Activated CD4-positive, alpha-beta T cell treated with anti-CD3 and anti-CD28 coated beads for 4 hours (primary cell): ENCODE measurements around the gene BOD1L1.

Experiments
- DNase-seq, 2 donors: peaks; one replicate each; pipeline ENCODE4 v3.0.0-alpha.2; 2020

BOD1L1 gene

DNA sequence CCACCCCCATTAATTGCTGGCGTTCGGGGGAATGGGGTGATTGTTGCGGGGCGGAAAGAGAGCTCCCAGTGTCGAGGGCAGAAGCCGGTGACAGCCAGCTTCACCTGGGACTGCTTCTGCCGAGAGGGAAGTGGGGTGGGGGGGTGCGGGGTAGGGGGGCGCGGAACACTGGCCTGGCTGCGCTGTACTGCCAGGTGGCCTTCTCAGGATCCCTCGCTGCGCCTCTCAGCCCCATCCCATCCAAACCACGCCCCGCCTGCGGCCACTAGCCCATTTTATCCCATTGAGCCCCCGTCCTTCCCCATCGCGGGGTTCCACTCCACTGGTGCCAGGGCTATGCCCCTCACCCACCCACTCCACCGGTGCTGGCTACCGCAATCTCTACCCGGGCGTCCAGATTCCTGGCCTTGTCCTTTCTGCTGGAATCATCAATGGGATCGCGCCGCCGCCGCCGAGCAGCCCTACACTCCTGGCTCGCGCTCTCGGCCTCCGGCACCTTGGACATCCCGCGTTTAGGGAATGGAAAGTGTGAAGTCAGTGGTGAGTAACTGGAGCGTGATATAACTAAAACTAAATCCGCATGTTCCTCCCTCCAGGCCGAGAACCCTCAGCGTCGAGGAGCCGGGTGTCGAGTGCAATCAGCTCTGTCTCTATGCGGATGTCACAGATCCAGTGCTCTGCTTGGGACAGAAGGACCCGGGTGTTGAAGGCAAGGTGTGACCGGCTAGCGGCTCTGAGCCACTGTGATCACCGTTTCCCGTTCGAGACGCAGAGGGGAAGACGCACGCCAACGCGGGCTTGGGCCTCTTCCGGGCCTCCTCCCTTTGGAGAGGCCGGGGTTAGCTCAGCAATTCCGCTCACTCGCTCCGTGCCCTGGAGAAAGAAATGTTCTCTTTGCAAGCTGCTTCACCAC lies 103.7 kb downstream of the BOD1L1 start:
- no peak for DNase-seq

DNA sequence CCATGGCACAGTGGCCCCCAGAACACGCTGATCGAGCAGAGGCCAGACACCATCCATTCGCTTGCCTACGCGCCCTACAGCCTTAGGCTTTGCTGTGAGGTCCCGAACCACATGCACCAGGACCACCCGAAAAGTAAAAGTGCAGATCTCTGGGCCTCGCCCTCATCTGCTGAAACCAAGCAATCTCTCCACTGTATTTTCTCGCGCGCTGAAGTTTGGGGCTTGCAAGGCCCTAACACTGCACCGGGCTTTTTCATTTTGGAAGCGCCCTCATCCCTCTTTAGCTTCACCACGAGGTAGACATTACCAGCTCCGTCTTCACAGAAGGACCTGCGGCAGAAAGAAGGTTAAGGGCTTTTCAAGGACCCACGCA lies 104.4 kb downstream of the BOD1L1 start:
- DNase-seq = no peak

DNA sequence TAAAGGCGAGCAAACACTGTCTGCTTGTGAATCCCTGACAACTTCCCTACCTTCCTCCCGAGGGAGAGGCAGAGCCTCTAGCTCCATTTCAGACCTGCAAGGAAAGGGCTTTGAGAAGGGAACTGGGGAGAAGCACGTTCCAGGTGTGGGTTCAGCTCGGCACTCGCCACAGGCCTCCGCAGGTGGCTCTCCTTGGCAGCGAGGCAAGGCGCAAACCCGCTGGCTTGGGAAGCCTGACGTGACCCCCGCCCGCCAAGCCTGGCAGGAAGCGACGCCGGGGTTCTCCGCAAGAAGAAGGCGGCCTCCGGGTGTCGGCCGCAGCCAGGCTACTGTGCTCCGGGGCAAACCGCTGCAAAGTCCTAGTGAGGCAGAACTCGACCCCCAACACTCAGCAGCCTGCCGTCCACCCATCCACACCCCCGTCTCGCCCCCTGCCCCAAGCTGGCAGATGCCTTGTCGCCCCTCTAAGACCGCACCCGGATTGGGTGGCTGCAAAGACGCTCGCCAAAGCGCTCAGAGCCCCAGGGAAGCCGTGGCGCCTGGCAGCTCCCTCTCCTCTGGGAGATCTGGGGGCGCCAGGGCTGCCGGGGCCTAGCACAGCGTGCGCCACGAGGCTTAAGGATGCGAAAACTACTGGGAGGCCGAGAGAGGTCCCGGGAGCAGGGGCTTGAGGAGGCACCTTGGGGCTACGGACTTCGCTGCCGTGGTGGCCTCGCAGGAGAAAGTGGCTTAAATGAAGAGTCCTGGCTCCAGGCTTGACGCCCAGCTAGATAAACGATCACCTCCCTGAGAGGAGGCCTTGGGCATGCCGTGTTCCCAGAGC lies 105.0 kb downstream of the BOD1L1 start:
- DNase-seq = no peak

DNA sequence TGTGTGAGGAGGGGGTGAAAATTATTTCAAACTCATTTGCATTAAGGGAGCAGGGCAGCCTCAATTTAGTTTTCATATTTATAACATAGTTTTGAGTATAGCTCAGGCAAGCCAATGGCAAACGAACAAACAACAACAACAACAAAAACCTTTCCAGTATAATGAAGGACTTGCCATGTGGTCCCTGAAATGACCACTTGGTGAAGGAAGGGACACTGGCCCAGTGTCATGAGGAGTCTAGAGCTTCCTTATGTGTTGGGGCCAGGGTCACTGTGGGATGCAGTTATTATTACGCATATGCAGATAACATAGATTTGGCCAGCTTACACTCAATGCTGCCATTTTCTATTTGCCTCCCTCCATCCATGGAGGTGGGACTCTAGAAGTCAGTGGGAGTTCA lies 106.5 kb downstream of the BOD1L1 start:
- no peak for DNase-seq
